ENCODE measurements around the gene IGSF9.

IGSF9 gene

DNA sequence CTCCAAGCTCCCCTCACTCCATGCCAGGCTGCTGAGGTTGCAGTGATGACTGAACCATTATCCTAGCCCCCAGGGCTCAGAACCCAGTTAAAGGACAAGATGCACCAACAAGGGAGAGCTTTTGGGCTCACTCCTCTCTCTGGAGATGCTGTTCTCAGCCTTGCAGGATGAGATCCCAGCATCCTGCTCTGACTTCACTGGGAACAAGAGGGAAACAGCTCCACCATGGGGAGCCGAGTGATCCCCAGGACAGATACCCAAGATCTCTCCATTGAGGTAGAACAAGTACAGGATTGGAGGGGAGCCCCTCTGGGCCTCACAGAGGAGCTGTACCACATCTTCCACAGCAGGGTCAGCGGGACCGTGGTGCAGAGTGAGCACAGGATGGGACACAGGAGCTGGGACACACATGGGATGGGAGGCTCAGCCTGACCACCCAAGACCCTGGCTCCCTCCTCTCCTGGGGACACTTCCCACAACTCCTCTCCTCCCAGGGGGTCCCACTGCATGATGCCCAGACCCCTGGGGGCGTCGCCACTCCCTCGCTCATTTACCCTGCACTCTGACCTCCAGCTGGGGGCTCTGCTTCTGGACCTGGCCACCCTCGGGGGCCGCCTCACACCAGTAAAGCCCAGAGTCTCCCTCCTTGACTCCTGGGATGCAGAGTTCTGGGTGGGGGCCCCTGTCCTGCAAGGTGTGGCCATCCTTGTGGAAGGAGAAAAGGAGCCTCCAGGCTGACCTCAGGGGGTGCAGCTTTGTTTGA lies 27.2 kb upstream of the IGSF9 start:
- TF ChIP-seq, protein P1, sequence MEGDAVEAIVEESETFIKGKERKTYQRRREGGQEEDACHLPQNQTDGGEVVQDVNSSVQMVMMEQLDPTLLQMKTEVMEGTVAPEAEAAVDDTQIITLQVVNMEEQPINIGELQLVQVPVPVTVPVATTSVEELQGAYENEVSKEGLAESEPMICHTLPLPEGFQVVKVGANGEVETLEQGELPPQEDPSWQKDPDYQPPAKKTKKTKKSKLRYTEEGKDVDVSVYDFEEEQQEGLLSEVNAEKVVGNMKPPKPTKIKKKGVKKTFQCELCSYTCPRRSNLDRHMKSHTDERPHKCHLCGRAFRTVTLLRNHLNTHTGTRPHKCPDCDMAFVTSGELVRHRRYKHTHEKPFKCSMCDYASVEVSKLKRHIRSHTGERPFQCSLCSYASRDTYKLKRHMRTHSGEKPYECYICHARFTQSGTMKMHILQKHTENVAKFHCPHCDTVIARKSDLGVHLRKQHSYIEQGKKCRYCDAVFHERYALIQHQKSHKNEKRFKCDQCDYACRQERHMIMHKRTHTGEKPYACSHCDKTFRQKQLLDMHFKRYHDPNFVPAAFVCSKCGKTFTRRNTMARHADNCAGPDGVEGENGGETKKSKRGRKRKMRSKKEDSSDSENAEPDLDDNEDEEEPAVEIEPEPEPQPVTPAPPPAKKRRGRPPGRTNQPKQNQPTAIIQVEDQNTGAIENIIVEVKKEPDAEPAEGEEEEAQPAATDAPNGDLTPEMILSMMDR (IDR thresholded peaks at IDR 0.05), result no peak

DNA sequence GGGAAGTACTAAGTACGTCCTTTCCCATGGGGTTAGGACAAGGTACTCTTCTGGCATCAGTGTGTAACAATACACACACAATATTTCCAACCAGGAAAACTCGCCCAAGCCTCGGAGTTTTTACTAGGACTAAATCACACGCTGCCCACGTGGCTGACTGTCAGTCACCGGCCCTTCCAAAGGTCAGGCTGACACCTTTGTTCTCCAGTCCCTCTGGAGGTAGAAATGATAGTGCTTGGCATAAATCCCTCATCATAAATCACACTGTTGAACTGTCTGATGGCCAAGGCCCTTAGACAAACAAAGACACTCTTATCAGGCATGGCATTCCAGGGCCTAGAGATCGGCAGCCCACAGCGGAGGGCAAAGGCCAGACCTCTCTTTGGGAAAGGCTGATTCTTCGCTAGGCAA lies 25.5 kb upstream of the IGSF9 start:
- TF ChIP-seq, protein P1 (IDR thresholded peaks at IDR 0.05), result no peak

DNA sequence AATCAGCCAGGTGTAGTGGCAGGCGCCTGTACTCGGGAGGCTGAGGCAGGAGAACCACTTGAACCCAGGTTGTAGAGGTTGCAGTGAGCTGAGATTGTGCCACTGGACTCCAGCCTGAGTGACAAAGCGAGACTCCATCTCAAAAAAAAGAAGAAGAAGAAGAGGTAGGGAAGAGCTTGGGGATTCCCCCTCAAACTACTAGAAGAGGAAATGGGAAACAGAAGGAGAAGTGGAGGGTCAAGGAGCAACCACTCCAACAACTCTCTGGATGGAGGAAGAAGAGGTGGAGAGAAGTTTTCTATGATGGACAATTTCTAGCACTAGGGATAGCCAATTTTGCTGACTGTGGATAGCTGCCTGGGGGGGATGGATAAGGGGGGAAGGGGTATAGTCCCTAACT lies 23.5 kb upstream of the IGSF9 start:
- TF ChIP-seq, protein P1 (IDR thresholded peaks at IDR 0.05), result no peak

DNA sequence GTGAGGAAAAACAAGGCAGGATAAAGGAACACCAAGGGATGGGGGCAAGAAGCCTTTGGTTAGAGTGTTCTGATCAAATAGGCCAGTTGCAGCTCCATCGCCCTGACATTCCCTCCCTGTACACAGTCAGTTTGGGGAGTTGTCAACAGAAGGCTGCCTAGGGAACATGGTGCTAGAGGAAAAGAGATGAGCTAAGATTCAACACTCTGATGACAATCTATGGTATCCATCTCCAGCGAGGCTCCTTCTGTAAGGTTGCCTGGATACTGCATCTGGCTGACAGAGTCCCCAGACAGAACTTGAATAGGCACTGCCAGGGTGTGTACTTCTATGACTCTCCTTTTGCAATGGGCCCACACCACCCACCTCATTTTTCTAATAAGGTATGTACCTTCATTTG lies 19.9 kb upstream of the IGSF9 start:
- TF ChIP-seq, protein P1 (IDR thresholded peaks at IDR 0.05), result no peak

DNA sequence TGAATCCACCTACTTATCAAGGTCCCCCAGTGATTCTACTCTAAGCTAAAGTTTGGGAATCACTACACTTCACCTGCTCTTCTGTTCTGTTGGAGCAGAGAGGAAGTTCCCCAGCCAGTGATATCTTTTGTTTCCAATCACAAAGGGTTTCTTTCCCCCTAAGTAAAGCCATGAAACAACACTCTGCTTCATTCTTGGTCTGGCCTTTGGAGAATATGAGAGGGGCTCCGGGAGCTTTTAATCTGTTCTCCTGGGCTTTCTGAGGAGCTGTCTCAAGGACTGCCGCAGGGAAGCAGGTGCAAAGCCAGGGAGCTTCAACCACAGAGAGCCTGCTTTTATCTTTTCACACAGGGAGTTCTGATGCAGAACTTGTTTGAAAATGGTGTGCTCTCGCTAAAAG lies 18.7 kb upstream of the IGSF9 start:
- TF ChIP-seq, protein P1 (IDR thresholded peaks at IDR 0.05), result no peak

DNA sequence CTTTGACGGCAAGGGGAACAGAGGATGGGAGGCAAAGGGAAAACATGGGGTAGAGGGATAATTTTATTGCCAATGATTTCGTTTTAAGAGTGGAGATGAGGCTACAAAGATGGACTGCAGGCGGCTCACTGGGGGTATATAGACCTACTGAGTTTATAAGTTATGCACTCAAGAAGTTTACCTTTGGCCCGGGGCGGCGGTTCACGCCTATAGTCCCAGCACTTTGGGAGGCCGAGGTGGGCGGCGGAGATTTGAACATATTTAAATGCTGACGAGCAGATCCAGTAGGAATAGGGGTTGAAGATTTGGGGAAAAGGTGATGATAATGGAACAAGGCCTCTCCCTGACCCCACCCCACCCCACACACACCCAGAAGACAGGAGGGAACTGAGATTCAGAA lies 16.8 kb upstream of the IGSF9 start:
- TF ChIP-seq, protein P1 (IDR thresholded peaks at IDR 0.05), result no peak

DNA sequence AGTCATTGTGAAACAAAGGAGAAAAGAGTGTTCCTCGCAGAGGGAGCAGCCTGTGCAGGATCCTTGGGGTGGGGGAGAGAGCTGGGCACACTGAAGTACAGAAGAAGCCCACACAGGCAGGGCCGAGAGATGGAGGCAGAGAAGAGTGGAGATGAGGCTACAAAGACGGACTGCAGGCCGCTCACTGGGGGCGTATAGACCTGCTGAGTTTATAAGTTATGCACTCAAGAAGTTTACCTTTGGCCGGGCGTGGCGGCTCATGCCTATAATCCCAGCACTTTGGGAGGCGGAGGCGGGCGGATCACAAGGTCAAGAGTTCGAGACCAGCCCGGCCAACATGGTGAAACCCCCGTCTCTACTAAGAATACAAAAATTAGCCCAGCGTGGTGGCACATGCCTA lies 16.2 kb upstream of the IGSF9 start:
- TF ChIP-seq, protein P1 (IDR thresholded peaks at IDR 0.05), result no peak

Measured in LNCAP (cell line).